HG03457 (cell line): Measurements from ENCODE around the gene TMSB15B.
"Not testable (repeated sequence)": the region's sequence is repeated elsewhere in the genome, so short reads cannot be mapped to it uniquely, and the experiment has no call there.

Experiments used
- ATAC-seq: cut with Tn5 transposase; IDR thresholded peaks from one replicate; pipeline ENCODE4 v1.9.1; 2021; ENCODE audit warnings: moderate number of reproducible peaks; ENCODE audit not compliant: unreplicated experiment

TMSB15B gene

GRCh38 chrX:103962411-103963278, at the start of gene TMSB15B:
TMSB15B (plus strand) TSS chrX:103962627.
- peak; percentile 100 for ATAC-seq

DNA sequence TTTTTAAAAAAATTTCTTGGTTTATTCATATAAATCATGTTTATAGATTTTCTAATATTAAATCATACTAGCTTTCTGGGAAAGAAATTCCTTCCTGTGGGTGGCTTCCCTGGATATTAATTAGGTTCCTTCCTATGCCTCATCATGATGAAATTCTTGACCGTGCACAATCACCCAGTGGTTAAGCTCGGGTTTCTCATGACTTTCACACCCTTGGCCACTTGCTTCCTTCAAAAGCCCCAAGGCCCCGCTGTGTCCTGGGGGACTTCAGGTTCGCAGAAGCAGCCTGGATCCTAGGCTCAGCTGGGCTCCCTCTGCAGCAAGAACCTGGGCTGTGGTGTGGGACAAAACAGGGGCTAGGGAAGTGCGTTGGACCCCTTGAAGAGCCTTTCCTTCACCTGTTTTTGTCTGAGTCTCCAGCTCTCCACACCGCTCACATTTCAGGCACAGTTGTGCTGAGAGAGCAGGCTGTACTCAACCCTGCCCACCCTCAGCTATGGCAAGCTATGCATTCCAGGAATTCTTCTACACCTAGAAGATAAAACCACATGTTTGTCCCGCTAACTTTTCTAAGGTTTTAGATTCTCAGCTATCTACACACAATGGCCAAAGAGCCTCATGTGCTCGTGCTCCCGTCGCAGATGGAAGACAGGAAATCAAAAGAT, 48.9 kb upstream of the TMSB15B start:
- ATAC-seq, result no peak

DNA sequence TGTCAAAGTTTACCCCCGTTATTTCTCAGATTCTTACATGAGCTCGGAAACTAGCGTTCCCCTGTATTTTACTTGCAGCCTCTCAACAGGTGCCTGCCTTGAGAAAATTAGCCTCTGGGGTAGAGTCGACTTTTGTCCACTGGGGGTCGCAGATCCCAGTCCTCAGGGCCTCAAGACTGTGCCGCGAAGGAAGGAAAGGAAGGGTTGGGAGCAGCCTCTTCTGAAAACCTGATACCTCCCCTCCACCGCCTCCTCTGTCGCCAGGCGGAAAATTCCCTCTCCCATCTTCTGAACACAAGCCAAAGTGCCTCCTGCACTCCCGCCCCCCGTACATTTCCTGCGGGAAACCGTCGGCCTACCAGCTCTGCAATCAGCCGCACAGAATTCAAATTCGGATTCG, 44.4 kb upstream of the TMSB15B start:
- no peak for ATAC-seq

DNA sequence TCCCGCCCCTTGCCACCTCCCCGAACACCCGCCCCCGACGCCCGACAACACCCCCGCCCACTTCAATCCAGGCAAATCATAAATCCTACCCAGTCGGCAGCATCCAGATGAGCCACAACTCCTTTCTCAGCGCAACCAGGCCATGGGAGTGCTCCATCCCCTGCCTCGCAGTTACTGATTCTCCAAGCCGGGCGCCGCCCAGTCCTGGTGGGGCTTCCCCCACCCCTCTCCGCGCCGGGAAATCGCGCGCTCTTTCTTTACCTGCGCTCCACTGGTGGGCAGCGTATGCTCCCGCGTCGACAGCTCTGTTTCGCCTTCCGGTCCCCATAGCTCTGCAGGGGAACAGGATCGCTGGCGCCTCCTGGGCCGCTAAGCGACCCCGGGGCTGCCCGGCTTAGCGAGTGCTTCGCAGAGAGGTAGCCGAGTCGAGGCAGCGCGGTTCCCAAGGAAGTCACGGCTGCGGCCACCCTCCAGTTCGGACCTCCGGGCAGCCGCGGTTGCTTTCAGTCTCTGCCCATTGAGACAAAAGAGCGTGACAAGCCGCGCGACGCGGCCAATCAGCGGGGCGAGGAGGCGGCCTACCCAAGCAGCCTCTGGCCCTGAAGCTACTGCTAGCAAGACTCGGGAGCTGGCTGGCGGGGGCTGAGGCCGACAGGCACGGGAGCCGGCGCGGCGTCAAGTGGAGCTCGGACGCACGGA, 43.7 kb upstream of the TMSB15B start:
- ATAC-seq, result peak; percentile 58

- ATAC-seq, result peak; percentile 32
Measured at GRCh38 chrX:103919270-103919637, 43.2 kb upstream of the TMSB15B start.

- peak; percentile 48 for ATAC-seq
Measured at GRCh38 chrX:103920515-103920914, 41.9 kb upstream of the TMSB15B start.

GRCh38 chrX:103927030-103927429, 35.4 kb upstream of the TMSB15B start:
- peak; percentile 70 for ATAC-seq

DNA sequence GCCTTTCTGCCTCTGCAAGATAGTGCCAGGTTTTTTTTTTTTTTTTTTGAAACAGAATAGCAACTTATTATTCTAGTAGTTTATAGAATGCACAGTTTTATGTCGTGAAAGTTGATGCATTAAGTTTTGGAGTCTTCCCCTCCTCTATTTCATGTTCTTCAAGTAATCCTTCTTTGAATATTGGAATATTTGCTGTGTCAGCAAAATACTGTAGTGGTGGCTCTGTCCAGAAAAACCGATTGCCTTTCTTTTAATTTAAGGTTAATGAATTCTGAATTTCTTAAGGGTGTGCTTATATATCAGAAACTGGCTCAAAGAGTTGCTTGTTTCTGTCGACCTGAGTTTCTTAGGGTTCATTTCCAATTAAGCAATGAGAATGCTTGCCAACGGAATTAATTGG, 34.8 kb upstream of the TMSB15B start:
- no peak for ATAC-seq

DNA sequence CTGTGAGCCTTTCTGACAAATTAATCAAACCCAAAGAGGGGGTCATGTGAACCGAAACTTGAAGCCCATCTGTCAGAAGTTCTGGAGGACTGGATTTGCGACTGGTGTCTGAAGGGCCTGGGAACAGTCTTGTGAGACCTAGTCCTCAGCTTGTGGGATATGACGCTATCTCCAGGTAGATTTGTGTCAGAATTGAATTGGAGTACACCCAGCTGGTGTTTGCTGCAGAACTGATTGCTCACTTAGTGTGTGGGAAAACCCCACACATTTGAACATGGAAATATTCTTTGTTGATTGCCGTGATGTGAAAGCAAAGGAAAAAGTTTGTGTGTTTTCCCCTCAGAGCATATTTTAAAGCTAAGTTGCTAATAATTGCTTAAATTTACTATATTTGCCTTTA, 30.3 kb upstream of the TMSB15B start:
- peak; percentile 74 for ATAC-seq

- ATAC-seq, result not testable (repeated sequence)
Measured at GRCh38 chrX:103940257-103940656, 22.2 kb upstream of the TMSB15B start.

- ATAC-seq, result no peak
Measured at GRCh38 chrX:103941201-103941975, 21.0 kb upstream of the TMSB15B start.

- ATAC-seq, result no peak
Measured at GRCh38 chrX:103949506-103949905, 12.9 kb upstream of the TMSB15B start.

DNA sequence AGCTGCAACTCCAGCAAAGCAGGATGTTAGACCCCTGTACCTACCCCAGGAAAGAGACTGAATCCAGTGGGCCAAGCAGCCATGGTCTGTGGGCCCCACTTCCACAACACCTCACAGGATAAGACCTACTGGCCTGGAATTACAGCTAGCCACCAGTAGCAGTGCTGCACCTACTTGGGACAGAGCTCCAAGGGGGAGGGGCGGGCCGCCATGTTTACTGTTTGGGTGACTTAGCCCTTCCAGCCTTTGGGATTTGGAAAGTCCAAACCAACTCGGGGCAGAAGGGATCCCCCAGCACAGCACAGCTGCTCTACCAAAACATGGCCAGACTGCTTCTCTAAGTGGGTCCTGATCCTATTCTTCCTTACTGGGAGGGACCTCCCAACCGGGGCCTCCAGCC, 9.1 kb upstream of the TMSB15B start:
- ATAC-seq, result no peak

GRCh38 chrX:103954259-103954658, 8.2 kb upstream of the TMSB15B start:
- ATAC-seq, result no peak

DNA sequence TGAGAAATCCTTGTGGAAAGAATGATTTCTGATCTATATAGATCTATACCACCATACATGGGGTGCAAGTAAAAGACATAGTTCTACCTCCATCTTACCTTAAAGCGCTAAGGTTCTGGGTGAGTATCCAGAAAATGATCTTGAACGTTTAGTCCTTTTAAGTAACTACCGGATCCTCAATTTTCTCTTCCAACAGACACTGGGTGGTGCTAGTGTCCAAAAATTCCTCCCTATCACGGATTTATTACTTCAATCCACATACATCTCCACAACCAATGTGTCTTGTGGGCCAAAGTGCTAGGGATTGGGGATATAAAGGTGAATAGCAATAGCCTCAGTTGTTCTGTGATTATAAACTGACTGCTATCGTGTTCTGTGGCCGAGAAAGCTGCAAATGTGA, 1.8 kb upstream of the TMSB15B start:
- ATAC-seq, result not testable (repeated sequence)

- ATAC-seq, result not testable (repeated sequence)
Measured at GRCh38 chrX:103983508-103983907, 21.1 kb downstream of the TMSB15B start.

DNA sequence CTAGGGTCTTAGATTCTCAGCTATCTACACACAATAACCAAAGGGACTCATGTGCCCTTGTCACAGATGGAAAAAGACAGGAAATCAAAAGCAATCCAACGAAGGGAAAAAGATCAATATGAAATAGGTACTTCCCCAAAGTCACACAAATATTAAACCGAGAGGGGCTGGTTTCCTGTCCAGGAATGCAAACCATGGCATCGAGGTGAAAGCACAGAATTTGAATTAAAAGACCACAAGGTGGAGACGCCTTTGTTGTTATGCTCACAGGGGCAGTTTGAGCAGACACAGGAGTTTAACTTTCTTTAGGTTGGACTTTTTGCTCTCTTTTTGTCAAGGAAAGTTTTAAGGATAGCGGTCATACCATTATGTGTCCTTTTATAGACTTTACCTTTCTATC, 36.8 kb downstream of the TMSB15B start:
- ATAC-seq, result peak; percentile 79

DNA sequence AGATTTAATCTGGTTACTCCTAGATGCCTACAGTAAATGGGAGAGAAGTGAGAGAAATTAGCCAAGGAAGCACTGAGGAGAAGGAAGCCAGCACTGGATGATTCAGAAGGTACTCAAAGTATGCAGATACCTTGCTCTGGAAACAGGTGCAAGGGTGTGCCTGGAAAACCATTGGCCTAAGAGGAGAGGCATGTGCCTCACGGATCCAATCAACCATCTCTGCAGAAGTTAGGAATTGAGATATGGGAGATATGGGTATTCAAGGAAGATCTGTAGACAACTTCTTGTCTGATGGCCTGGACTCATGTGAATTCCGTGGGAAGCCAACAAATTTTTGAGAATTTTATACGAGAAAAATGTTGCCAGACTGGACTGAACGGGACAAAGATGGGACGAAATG, 46.4 kb downstream of the TMSB15B start:
- no peak for ATAC-seq

DNA sequence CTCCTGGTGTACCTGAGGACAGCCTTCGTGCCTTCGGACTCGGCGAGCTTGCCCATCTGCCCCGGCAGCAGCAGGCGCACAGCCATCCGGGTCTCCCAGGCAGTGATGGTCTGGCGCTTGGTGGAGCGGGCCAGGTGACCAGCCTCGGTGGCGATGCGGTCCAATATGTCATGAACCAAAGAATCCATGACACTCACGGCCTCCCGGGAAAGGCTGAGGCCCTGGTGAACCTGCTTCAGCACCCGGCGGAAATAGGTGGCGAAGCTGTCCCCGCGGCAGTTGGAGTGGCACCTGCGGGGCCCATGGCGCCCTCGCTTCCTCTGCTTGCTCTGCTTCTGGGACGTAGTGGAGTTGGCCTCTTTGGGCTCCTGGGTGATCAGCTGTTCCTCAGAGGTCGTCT, 50.7 kb downstream of the TMSB15B start:
- no peak for ATAC-seq

DNA sequence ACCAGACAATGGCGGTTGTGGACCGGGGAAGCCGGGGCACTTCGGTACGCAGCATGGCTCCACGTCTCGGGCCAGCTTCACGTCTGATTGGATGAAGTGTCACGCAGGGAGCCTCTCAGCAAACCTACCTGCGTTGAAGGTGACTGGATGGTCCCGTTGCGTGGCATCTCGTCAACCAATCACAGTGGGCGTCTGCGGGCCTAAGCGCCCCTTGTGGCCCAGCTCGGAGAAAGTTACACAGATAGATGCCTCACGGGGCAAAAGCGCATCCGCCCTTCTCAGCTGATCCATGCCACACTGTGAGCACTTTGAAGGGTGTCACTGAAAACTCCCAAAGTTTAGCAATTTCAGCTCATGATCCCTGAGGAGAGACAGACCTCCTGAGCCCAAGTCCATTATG, 51.2 kb downstream of the TMSB15B start, which contains the start of gene H2BW1:
Gene H2BW1, minus strand, starts transcription at position 103 of the 400 bp plus-strand sequence. CDS start 132 bp downstream, outside the sequence.
- ATAC-seq, result no peak

DNA sequence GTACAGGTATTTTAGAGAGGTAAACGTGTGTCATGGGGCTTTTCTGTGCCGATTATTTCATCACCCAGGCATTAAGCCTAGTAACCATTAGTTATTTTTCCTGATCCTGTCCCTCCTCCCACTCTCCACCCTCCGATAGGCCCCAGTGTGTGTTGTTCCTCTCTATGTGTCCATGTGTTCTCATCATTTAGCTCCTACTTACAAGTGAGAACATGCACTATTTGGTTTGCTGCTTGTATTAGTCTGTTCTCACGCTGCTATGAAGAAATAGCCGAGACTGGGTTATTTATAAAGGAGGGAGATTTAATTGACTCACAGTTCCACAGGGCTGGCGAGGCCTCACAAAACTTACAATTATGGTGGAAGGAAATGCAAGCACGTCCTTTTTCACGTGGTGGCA, 53.1 kb downstream of the TMSB15B start:
- ATAC-seq, result not testable (repeated sequence)
